ENCODE results near the gene RAD51D.

The RAD51D gene

GRCh38 chr17:35044181-35044580 lies 75.5 kb downstream of the RAD51D start:
- H3K79me2 ChIP-seq (ENCODE audit: insufficient read depth, low read length), result peaks cover 26% of the 10 kb centered on the region
- H3K27me3 ChIP-seq (ENCODE audit: insufficient read depth, low read length, poor library complexity), result no peaks in the 10 kb centered on the region
- no peaks in the 10 kb centered on the region for H3K36me3 ChIP-seq (ENCODE audit: insufficient read depth, low read length)
- no peak for DNase-seq
- H2AFZ ChIP-seq (ENCODE audit: low read depth, low read length), result no peak overlapping the region
- no peak overlapping the region for H3K27ac ChIP-seq (ENCODE audit: low read length)
- no peaks in the 10 kb centered on the region for H3K9me3 ChIP-seq (ENCODE audit: insufficient read depth, low read length, severe bottlenecking)
- H3K9ac ChIP-seq (ENCODE audit: low read depth, low read length), result no peak overlapping the region
- H3K4me2 ChIP-seq (ENCODE audit: insufficient read depth, low read length), result no peak overlapping the region
- H3K4me3 ChIP-seq (ENCODE audit: low read depth in 1 of 2, low read length in 2 of 2), result no peak overlapping the region
- no peaks in the 10 kb centered on the region for H4K20me1 ChIP-seq (ENCODE audit: insufficient read depth, low read length)
- TF ChIP-seq EZH2 (IDR thresholded peaks at IDR 0.05; ENCODE audit: borderline replicate concordance, low read depth, low read length, severe bottlenecking), result no peak
- no peak for TF ChIP-seq CTCF (IDR thresholded peaks at IDR 0.05; ENCODE audit: borderline replicate concordance, extremely low read depth, low read length, poor library complexity, severe bottlenecking)
- no peak for ATAC-seq (ENCODE audit: insufficient read depth, low read depth)
- peaks cover 7% of the 10 kb centered on the region for H3K4me1 ChIP-seq (ENCODE audit: insufficient read depth, low read length)

Data from DND-41 (cell line).